LHCN-M2 (cell line): ENCODE data around the gene NPTX2. TPM values are rescaled to one million over a fixed set of nuclear protein-coding genes. Genes with fewer than 3 reads are reported as not detected.

Experiments
- DNase-seq: peaks from one replicate; pipeline ENCODE4 v3.0.0-alpha.2; 2012; ENCODE audit warnings: low read depth
- total RNA-seq: library from RNA; depleted of rRNA; stranded (reverse); fragments of >200 nt; gene quantifications from 2 replicates; pipeline ENCODE4 v1.2.3, GENCODE V29; 2014; rRNA removed

NPTX2 gene
- total RNA-seq, 1 experiment from 2014 or later = 3,060 TPM

GRCh38 chr7:98653601-98654310 is 36.7 kb downstream of the NPTX2 start:
- no peak for DNase-seq

GRCh38 chr7:98654524-98655272 is 37.6 kb downstream of the NPTX2 start:
- no peak for DNase-seq

GRCh38 chr7:98655611-98656010 is 38.5 kb downstream of the NPTX2 start:
- no peak for DNase-seq

- no peak for DNase-seq
These were observed 39.8 kb downstream of the NPTX2 start for GRCh38 chr7:98656899-98657298.

GRCh38 chr7:98657736-98658135 is 40.7 kb downstream of the NPTX2 start:
- DNase-seq = no peak

GRCh38 chr7:98659756-98660155 is 42.7 kb downstream of the NPTX2 start:
- no peak for DNase-seq

GRCh38 chr7:98661607-98662006 is 44.5 kb downstream of the NPTX2 start:
- DNase-seq = no peak

GRCh38 chr7:98662289-98662688 is 45.2 kb downstream of the NPTX2 start:
- DNase-seq = no peak

GRCh38 chr7:98664882-98665281 is 47.8 kb downstream of the NPTX2 start:
- no peak for DNase-seq

GRCh38 chr7:98668255-98668654 is 51.2 kb downstream of the NPTX2 start:
- no peak for DNase-seq

- peak; percentile 83 for DNase-seq
These were observed 52.4 kb downstream of the NPTX2 start for GRCh38 chr7:98669329-98670000.

GRCh38 chr7:98670186-98670585 is 53.1 kb downstream of the NPTX2 start:
- DNase-seq = no peak

GRCh38 chr7:98671733-98672331 is 54.7 kb downstream of the NPTX2 start:
- DNase-seq = no peak

- DNase-seq = no peak
These were observed 57.4 kb downstream of the NPTX2 start for GRCh38 chr7:98674461-98674860.

- DNase-seq = no peak
These were observed 57.8 kb downstream of the NPTX2 start for GRCh38 chr7:98674881-98675280.

- no peak for DNase-seq
These were observed 61.1 kb downstream of the NPTX2 start for GRCh38 chr7:98678215-98678614.

Other genes starting within 250 kb of the NPTX2 start
- 2.9 TPM in 2 replicates for gene BAIAP2L1, start 216.2 kb upstream of the NPTX2 start, total RNA-seq